H1 (cell line): ENCODE results near the gene GSK3B. TPM values are rescaled to one million over a fixed set of nuclear protein-coding genes. Genes with fewer than 3 reads are reported as not detected.

Experiments
- JUN ChIP-seq: IDR thresholded peaks from 2 replicates; pipeline ENCODE4 v1.6.1; 2011; ENCODE audit warnings: low read depth, mild to moderate bottlenecking, improper control_type of control experiment, low read length
- KDM5A ChIP-seq: fragments of 200-600 bp; IDR thresholded peaks from 2 replicates; pipeline ENCODE4 v1.7.1; 2012; ENCODE audit warnings: mild to moderate bottlenecking, low read length, inconsistent platforms, mixed read lengths
- PHF8 ChIP-seq: fragments of 200-600 bp; sonication (generic); conservative IDR thresholded peaks from 2 replicates; pipeline ENCODE4 v1.7.1; 2012; ENCODE audit warnings: low read depth, mild to moderate bottlenecking, inconsistent platforms, low read length, moderate library complexity
- POLR2A ChIP-seq, 2 experiments: IDR thresholded peaks; 1 replicate in 1 of 2; 2 replicates in 1 of 2; pipeline ENCODE4 v1.6.1; 2011; ENCODE audit warnings: low read depth in 2 of 2, low read length in 2 of 2, mild to moderate bottlenecking in 2 of 2; ENCODE audit errors: control extremely low read depth in 1 of 2
- TAF1 ChIP-seq: IDR thresholded peaks from 2 replicates; pipeline ENCODE4 v1.6.1; 2011; ENCODE audit warnings: mild to moderate bottlenecking, low read depth, low read length
- polyA plus RNA-seq, 7 experiments: library from polyadenylated mRNA; depleted of rRNA in 3 of 7; stranded (reverse) in 5 of 7; unstranded in 2 of 7; fragments of >200 nt in 5 of 7; fragments of 200-250 nt in 2 of 7; gene quantifications; 1 replicate in 5 of 7; 2 replicates in 1 of 7; 4 replicates in 1 of 7; pipeline versions ENCODE4 v1.2.1 to v1.2.3, GENCODE V29; 2011 to 2013; ENCODE audit warnings: missing spikeins in 2 of 7, mixed read lengths in 2 of 7
- total RNA-seq: library from RNA; stranded (reverse); fragmentation: NEBNext Ultra II Directional; extraction: Animal tissue kit (Norgen Biotek cat#: 25700); gene quantifications from 2 replicates; pipeline ENCODE4 v1.2.1, GENCODE V29; 2021

The GSK3B gene
- total and polyA plus RNA-seq, 2 of the 8 experiments (the other 6 are each of a cell fraction or from before 2014, with no cell fraction given), result 24.2 to 50.7 TPM

- TF ChIP-seq JUN, result no peak
- TF ChIP-seq KDM5A, result no peak
- TF ChIP-seq PHF8, result no peak
- no peak for TF ChIP-seq TAF1
- TF ChIP-seq POLR2A (IDR thresholded peaks at IDR 0.05; ENCODE audit: control extremely low read depth in 1 of 2, low read depth in 2 of 2, low read length in 2 of 2), result no peak
These were observed 208.3 kb downstream of the GSK3B start (continued) for GRCh38 chr3:119885746-119886530.
